Ishikawa (cell line): Measurements from ENCODE around the gene PRPF31.

Experiments
- CEBPB ChIP-seq: IDR thresholded peaks from 2 replicates; pipeline ENCODE4 v1.6.1; 2012
- EGR1 ChIP-seq: IDR thresholded peaks from 2 replicates; pipeline ENCODE4 v1.6.1; 2012
- EP300 ChIP-seq: IDR thresholded peaks from 2 replicates; pipeline ENCODE4 v1.6.1; 2012; ENCODE audit warnings: borderline replicate concordance
- MAX ChIP-seq: IDR thresholded peaks from 2 replicates; pipeline ENCODE4 v1.6.1; 2012
- NFIC ChIP-seq: IDR thresholded peaks from 2 replicates; pipeline ENCODE4 v1.6.1; 2012
- REST ChIP-seq: IDR thresholded peaks from 2 replicates; pipeline ENCODE4 v1.6.1; 2012; ENCODE audit warnings: low read depth, mild to moderate bottlenecking
- USF1 ChIP-seq: IDR thresholded peaks from 2 replicates; pipeline ENCODE4 v1.6.1; 2012
- YY1 ChIP-seq: IDR thresholded peaks from 2 replicates; pipeline ENCODE4 v1.6.1; 2012; ENCODE audit warnings: low read depth

- TF ChIP-seq YY1: no peak
- no peak for TF ChIP-seq NFIC
- TF ChIP-seq EP300: no peak
- TF ChIP-seq REST: no peak
- TF ChIP-seq CEBPB: no peak
- no peak for TF ChIP-seq EGR1
- no peak for TF ChIP-seq MAX
- TF ChIP-seq USF1: no peak
These were observed 20.7 kb downstream of the PRPF31 start for GRCh38 chr19:54136086-54136863.
